Measurements from ENCODE around the gene NUCB1.
A peak's percentile ranks its signal among the peaks of the same experiment; 100 is the strongest.

The NUCB1 gene

DNA sequence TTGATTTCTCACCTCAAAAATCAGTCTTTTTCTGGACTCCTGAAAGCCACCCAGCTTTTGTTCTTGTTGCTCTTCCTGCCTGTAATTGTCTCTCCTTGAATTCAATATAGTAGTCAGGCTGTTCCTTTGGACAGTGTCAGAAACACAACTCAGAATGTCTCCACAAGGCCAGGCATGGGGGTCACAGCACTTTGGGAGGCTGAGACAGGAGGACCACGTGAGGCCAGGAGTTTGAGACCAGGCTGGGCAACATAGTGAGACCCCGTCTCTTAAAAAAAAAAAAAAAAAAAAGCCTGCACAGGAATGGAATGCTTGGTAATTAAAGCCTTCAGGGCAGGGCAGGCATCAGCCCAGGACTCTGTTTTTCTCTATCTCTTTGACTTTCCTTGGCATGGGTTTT, 45.7 kb downstream of the NUCB1 start:
- TF ChIP-seq ZFX (IDR thresholded peaks at IDR 0.05; ENCODE audit: borderline replicate concordance), result no peak
- TF ChIP-seq, protein P1, sequence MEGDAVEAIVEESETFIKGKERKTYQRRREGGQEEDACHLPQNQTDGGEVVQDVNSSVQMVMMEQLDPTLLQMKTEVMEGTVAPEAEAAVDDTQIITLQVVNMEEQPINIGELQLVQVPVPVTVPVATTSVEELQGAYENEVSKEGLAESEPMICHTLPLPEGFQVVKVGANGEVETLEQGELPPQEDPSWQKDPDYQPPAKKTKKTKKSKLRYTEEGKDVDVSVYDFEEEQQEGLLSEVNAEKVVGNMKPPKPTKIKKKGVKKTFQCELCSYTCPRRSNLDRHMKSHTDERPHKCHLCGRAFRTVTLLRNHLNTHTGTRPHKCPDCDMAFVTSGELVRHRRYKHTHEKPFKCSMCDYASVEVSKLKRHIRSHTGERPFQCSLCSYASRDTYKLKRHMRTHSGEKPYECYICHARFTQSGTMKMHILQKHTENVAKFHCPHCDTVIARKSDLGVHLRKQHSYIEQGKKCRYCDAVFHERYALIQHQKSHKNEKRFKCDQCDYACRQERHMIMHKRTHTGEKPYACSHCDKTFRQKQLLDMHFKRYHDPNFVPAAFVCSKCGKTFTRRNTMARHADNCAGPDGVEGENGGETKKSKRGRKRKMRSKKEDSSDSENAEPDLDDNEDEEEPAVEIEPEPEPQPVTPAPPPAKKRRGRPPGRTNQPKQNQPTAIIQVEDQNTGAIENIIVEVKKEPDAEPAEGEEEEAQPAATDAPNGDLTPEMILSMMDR (IDR thresholded peaks at IDR 0.05), result no peak
- no peak overlapping the region for H3K27ac ChIP-seq

DNA sequence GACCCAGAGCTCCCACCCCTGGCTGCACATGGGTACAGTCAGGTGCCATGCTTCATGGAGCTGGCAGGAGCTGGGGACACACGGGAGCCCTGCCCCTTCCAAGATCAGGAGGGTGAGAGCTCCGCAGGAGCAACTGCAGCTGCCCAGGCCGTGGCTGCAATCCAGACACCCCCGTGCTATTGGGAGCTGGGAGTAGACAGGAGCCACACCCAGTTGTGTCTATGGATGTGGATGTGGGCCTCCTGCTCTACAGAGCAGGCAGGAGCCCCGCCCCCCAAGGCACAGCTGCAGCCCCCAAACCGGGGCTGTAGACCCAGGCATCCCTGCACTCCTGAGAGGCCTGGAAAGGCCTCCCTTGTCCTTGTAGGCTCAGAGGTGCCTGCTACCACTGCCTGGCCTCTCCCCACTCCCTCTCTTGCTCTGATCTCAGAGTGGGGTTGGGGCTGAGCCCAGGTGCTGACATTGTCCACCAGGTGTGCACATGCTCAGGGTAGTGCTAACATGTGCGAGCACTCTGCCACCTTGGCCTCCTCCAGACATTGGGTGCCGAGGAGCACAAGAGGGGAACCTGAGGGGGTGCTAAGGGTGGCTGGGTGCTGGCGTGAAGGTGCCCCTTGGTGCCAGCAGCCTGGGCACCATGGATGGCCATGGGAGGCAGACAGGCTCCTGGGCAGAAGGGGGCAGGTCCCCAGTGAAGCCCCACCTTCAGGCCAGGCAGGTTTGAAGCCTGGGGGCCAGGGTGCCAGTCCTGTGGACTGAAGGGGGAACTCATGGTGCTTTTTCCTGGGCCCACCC, 46.5 kb downstream of the NUCB1 start:
- no peak for TF ChIP-seq ZFX (IDR thresholded peaks at IDR 0.05; ENCODE audit: borderline replicate concordance)
- TF ChIP-seq, protein P1 (IDR thresholded peaks at IDR 0.05), result no peak
- H3K27ac ChIP-seq, result no peak overlapping the region

DNA sequence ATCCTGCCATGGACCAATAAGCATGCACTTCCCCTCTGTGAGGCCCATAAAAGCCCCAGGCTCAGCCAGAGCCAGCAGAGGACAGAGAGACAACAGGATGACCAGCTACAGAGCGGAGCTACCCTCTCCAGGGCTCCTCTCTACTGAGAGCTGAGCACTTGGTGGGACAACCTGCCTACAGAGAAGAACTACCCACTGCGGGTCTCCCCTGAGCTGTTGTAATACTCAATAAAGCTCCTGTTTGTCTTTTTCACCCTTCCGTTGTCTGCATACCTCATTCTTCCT, 47.1 kb downstream of the NUCB1 start:
- TF ChIP-seq, protein P1 (IDR thresholded peaks at IDR 0.05), result no peak
- no peak for TF ChIP-seq ZFX (IDR thresholded peaks at IDR 0.05; ENCODE audit: borderline replicate concordance)
- no peak overlapping the region for H3K27ac ChIP-seq

DNA sequence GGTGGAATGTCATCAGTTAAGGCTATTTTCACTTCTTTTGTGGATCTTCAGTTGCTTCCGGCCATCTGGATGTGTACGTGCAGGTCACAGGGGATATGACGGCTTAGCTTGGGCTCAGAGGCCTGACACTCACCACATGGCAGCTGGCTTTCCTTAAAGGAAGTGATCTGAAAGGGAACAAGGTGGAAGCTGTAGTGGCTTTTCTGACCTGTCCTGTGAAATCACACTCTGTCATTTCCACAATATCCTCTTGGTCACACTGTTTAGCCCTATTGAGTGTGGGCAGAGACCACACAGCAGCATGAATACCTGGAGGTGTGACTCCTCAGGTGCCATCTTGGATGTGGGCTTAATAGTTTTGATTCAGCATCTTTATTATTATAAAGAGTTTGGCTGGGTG, 50.0 kb downstream of the NUCB1 start:
- TF ChIP-seq, protein P1 (IDR thresholded peaks at IDR 0.05), result no peak
- no peak for TF ChIP-seq ZFX (IDR thresholded peaks at IDR 0.05; ENCODE audit: borderline replicate concordance)
- no peak overlapping the region for H3K27ac ChIP-seq

DNA sequence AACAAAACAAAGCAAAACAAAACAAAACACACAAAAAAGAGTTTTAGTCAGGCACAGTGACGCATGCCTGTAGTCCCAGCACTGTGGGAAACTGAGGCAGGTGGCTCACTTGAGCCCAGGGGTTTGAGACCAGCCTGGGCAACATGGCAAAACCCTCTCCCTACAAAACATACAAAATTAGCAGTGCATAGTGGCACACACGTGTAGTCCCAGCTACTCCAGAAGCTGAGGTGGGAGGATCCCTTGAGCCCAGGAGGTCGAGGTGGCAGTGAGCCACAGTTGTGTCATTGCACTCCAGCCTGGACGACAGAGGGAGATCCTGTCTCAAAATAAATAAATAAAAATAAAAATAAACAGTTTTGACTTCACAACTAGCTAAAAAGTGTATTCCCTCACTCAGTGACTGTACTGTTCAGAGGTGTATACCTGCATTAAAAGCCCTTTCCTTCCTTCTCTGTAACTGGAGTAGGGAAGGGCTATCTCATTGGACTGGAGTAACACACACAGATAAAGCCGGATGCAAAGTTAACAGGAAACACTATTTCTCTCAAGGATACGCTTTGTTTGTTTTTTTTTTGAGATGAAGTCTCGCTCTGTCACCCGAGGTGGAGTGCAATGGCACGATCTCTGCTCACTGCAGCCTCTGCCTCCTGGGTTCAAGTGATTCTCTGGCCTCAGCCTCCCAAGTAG, 50.9 kb downstream of the NUCB1 start:
- H3K27ac ChIP-seq, result no peak overlapping the region
- TF ChIP-seq ZFX (IDR thresholded peaks at IDR 0.05; ENCODE audit: borderline replicate concordance), result no peak
- TF ChIP-seq, protein P1 (IDR thresholded peaks at IDR 0.05), result no peak

DNA sequence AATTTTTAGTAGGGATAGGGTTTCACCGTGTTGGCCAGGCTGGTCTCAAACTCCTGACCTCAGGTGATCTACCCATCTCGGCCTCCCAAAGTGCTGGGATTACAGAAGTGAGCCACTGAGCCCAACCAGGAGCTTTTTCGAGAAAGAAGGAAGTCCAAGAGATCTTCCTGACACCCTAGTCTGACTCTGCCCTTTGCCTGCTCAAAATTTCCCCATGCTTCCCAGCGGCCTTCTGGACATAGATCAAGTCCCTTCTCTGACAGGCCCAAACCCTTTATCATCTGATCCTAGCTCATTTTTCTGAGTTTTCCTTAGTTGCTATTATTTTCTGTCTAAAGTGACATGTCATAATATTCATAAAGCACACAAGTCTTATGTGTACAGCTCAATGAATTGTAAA, 53.0 kb downstream of the NUCB1 start:
- no peak overlapping the region for H3K27ac ChIP-seq
- TF ChIP-seq ZFX (IDR thresholded peaks at IDR 0.05; ENCODE audit: borderline replicate concordance), result no peak
- TF ChIP-seq, protein P1 (IDR thresholded peaks at IDR 0.05), result no peak

DNA sequence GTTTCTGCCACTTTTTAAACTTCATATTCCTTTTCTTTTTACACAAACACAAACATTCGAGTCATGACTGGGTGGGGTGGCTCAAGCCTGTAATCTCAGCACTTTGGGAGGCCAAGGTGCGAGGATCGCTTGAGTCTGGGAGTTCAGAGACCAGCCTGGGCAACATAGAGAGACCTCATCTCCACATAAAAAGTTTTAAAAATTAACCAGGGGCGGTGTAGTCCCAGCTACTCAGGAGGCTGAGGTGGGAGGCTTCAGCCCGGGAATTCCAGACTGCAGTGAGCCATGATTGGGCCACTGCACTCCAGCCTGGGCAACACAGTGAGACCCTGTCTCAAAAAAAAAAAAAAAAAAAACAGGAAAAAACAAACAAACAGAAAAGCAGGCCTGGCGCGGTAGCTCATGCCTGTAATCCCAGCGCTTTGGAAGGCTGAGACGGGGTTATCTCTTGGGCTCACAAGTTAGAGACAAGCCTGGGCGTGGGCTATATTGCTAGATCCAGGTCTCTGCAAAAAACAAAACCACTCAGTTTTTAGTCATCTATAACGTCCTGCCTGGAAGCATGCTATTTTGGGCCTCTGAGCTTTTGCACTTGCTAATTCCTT, 54.0 kb downstream of the NUCB1 start:
- TF ChIP-seq ZFX (IDR thresholded peaks at IDR 0.05; ENCODE audit: borderline replicate concordance), result no peak
- TF ChIP-seq, protein P1 (IDR thresholded peaks at IDR 0.05), result no peak
- H3K27ac ChIP-seq, result peak overlapping the region; percentile 79
